Medulla oblongata (tissue), 1 donor: ENCODE results near the gene NLRP6.
"Not testable (repeated sequence)": the region's sequence is repeated elsewhere in the genome, so short reads cannot be mapped to it uniquely, and the experiment has no call there.

ENCODE experiments used
- DNase-seq: peaks from one replicate; pipeline ENCODE4 v3.0.0-alpha.2; 2015; ENCODE audit errors: extremely low spot score

The NLRP6 gene

GRCh38 chr11:281486-282161 is 3.4 kb downstream of the NLRP6 start:
- DNase-seq, result no peak

- DNase-seq, result no peak
These were observed 4.0 kb downstream of the NLRP6 start for GRCh38 chr11:282171-282570.

- no peak for DNase-seq
These were observed 4.6 kb downstream of the NLRP6 start for GRCh38 chr11:282630-283360.

DNA sequence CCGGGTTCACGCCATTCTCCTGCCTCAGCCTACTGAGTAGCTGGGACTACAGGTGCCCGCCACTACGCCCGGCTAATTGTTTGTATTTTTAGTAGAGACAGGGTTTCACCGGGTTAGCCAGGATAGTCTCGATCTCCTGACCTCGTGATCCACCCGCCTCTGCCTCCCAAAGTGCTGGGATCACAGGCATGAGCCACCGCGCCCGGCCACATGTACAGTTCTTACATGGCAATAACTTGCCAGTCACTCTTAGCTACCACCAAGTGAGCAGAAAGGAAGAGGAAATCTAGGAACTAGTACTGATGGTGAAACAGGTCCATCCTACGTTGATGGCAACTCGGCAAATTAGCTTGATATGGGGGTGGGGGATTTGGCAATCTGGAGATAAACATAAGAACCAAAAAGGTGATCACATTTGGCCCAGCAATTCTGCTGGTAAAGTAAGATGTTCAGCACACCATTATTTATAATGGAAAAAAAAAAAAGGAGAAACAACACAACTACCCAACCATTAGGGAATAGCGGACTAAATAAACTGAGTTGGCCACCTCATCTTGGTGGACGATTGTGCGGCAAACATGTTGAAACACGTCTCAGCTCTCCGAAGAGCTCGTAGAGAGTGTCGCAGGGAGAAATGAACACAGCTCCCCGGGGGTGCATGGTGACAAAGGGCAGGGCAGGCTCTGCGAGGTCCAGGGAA is 5.3 kb downstream of the NLRP6 start:
- no peak for DNase-seq

- DNase-seq, result no peak
These were observed 6.2 kb downstream of the NLRP6 start for GRCh38 chr11:284105-285020.

- DNase-seq, result no peak
These were observed 7.0 kb downstream of the NLRP6 start for GRCh38 chr11:285021-285893.

GRCh38 chr11:285894-286220 is 7.7 kb downstream of the NLRP6 start:
- no peak for DNase-seq

DNA sequence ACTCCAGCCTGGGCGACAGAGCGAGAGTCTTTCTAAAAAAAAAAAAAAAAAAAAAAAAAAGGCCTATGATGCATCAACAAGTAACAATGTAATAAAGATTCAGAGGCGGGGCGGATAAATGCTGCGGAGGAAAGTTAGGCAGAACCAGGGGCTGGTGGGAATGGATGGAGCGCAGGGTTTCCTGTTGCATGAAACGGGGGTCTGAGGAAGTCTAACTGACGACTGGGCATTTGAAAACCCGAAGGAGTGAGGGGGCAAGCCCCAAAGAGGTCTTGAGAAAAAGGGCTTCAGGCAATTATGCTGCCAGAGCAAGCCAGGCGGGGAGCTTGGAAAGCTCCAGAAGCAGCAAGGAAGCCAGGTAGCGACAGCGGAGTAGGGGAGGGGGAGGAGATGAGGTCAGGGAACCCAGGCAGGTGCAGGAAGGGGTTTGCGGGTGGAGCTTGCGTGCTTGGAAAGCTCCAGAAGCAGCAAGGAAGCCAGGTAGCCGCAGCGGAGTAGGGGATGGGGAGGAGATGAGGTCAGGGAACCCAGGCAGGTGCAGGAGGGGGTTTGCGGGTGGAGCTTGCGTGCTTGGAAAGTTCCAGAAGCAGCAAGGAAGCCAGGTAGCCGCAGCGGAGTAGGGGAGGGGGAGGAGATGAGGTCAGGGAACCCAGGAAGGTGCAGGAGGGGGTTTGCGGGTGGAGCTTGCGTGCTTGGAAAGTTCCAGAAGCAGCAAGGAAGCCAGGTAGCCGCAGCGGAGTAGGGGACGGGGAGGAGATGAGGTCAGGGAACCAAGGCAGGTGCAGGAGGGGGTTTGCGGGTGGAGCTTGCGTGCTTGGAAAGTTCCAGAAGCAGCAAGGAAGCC is 9.0 kb downstream of the NLRP6 start:
- DNase-seq, result not testable (repeated sequence)

DNA sequence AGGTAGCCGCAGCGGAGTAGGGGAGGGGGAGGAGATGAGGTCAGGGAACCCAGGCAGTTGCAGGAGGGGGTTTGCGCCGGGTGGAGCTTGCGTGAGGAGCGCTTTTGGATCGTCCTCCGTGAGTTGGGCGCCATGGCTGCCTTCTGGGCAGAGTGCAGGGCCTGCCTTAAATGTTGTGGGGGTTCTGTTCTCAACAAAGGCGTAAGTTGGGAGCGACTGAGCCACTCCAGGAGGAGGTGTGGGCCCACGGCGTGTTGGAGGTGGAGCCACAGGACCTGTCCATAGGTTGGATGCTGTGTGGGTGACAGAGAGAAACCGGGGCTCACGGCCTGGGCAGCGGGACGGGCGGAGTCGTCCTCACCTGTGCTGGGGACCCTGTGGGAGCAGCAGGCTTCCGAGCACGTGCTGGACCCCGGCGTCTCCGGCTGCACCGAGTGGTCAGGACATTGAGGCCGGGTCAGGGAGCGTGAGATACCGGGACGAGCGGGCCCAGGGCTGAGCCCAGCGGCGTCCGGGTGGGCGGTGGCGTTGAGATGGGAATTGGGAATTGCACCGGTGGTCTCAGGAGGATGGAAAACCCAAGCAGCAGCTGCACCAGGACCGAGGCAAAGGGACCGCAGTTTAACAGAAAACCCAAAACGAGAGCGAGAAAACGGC is 9.7 kb downstream of the NLRP6 start:
- DNase-seq, result no peak

DNA sequence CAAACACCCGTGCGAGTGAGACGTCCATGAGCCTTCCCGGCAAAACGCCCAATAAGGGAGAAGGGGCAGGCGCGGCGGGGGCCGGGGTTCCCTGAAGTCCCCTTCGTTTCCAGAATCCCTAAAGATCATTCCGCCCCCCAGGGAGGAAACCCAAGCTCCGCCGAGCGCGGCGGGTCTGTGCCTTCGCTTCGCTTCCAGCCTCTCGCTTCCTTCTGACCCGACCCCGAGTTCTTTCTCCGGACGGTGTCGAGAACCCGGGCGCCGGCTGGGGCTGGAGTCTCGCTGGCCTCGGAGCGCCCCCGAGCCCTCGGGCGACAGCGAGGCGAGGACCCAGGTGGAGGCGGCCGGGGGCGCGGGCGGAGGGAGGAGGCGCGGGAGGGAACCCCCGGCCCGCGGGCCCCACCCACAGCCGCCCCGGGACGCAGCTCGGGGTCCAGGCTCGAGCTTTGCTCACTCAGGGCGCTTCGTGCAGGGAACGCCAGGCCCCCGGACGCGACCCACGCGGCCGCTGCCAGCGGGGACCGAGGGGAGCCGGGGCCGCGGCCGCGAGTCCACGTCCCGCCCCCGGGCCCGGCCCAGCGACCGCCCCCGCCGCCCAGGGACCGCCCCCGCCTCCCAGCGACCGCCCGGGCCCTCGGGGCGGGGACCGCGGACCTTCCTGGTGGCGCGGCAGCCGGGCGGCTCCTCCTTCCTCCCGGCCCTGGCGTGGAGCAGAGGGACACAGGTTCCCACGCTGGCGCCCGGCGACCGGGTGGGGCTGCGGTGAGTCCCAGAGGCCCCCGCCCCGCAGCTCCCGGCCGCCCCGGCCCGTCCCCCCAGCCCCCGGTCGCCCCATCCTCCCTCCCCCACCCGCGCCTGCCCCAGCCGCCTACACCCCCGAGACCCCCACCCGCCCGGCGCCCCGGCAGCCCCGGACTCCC is 10.5 kb downstream of the NLRP6 start, which contains the start of gene PGGHG:
TSS of gene PGGHG (plus strand) at position 649 of the 920 bp plus-strand sequence. CDS start 691 bp downstream, outside the sequence.
- no peak for DNase-seq

- DNase-seq, result no peak
These were observed 11.1 kb downstream of the NLRP6 start for GRCh38 chr11:289398-289711.

DNA sequence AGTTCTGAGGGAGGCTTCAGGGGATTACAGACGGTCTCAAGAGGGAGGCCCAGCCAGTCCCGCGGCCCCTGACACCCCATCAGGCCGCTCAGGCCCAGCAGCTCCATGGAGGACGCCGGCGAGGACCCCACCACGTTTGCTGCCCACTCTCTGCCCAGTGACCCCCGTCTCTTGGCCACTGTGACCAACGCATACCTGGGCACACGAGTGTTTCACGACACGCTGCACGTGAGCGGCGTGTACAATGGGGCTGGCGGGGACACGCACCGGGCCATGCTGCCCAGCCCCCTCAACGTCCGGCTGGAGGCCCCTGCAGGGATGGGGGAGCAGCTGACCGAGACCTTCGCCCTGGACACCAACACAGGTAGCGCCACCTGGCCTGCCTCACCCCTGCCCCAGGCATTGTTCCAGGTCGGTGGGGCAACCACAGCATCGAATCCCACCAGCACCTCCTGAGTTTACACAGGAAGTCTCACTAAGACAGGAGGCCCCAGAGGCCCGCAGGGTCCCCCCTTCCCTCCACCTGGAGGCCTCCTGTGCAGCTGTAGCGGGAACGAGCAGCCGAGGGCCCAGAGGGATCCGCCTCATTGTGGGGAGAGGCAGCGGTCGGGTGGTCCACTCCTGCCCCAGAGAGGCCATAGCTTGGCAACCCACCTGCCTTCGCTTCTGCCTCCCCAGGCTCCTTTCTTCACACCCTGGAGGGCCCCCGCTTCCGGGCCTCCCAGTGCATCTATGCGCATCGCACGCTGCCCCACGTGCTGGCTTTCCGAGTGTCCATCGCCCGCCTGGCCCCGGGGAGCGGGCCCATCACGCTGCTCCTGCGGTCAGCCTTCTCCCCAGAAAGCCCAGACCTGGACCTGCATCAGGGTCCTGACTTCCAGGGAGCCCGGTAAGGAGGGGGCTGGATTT is 11.8 kb downstream of the NLRP6 start:
- DNase-seq, result no peak

- DNase-seq, result no peak
These were observed 12.5 kb downstream of the NLRP6 start for GRCh38 chr11:290621-291231.

GRCh38 chr11:291281-292210 is 13.3 kb downstream of the NLRP6 start:
- DNase-seq, result no peak

DNA sequence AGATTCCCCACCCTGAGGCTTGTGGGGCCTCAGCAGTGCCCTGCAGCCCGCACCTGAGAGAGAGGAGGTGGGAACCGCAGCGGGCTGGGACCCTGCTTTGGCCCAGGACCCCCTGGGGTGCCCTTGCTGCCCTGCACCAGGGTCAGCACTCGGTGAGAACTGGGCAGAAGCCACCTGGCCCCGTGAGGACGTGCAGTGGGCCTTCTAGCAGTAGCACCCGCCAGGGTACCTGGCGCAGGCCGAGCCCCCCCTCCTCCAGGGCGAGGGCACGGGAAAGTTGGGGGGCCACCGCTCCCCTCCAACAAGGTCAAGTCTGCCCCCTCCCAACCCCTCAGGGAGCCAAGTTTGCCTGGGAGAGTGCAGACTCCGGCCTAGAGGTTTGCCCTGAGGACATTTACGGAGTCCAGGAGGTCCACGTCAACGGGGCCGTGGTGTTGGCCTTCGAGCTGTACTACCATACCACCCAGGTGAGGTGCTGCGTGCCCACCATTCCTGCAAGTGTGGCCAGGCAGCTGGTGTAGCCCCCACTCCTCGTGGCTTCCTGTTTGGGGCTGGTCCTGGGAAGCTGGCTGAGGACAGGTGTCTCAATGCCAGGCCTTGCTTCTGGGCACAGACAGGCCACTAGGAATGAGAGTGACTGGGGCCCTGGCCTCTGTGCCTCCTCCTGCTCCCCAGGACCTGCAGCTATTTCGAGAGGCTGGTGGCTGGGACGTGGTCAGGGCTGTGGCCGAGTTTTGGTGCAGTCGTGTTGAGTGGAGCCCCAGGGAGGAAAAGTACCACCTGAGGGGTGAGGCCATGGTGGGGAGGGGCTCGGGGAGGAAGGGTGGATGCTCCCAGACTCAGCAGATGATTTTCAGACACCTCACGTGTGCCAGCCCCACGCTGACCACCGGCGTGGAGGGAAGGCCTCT is 14.3 kb downstream of the NLRP6 start:
- no peak for DNase-seq
